NAMALWA (cell line): ENCODE measurements around the gene ENPP6.
A peak's percentile ranks its signal among the peaks of the same experiment; 100 is the strongest.
"Not testable (repeated sequence)": the region's sequence is repeated elsewhere in the genome, so short reads cannot be mapped to it uniquely, and the experiment has no call there.

Experiments
- DNase-seq: peaks from one replicate; pipeline ENCODE4 v3.0.0-alpha.2; 2015; ENCODE audit warnings: low spot score

ENPP6 gene

GRCh38 chr4:184148738-184149637, 68.7 kb downstream of the ENPP6 start:
- no peak for DNase-seq

DNA sequence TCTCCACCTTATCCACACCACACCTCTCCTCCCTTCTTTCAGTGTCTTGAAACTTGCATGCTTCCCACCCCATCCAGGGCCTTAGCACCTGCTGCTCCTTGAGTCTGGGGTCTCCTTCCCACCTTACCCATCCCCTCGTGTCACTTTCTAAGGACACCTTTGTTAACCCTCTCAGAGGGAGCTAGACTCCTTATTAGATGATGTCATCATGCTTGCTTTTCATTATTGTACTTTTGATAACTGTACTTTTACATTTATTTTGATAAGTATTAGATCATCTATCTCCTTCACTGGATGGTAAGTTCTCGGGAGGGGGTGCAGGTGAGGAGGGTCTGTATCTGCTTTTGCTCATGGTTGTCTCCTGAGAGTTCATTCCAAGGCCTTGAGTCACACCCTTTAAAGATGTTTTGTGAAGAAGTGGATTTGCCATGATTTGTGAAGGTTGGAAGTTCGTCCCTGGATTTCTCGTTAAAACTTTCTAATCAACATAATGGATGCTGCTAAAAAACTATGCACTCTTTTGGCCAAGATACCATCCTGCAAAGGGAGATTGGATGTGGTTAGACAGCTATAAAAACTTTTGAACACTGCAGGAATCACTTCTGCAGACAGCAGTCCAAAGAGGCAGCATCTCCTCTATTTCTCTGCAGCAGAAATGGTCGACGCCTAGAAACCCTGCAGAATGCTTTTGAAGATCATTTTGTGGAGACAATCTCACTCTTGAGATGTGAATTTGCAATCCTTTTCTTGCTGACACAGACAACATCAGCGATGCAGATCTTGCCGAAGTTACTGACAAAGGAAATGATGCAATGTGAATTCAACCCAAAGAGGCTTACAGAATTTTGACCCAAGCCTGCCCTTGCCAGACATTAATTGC, 69.6 kb downstream of the ENPP6 start:
- peak; percentile 22 for DNase-seq

- DNase-seq, result no peak
These were observed 70.7 kb downstream of the ENPP6 start for GRCh38 chr4:184146951-184147350.

- DNase-seq, result no peak
These were observed 72.1 kb downstream of the ENPP6 start for GRCh38 chr4:184145596-184145995.

GRCh38 chr4:184143770-184144564, 73.7 kb downstream of the ENPP6 start:
- no peak for DNase-seq

- no peak for DNase-seq
These were observed 75.3 kb downstream of the ENPP6 start for GRCh38 chr4:184142121-184143000.

GRCh38 chr4:184140901-184141300, 76.8 kb downstream of the ENPP6 start:
- not testable (repeated sequence) for DNase-seq

- no peak for DNase-seq
These were observed 81.1 kb downstream of the ENPP6 start for GRCh38 chr4:184136525-184136924.

- DNase-seq, result no peak
These were observed 90.9 kb downstream of the ENPP6 start for GRCh38 chr4:184126800-184127199.

DNA sequence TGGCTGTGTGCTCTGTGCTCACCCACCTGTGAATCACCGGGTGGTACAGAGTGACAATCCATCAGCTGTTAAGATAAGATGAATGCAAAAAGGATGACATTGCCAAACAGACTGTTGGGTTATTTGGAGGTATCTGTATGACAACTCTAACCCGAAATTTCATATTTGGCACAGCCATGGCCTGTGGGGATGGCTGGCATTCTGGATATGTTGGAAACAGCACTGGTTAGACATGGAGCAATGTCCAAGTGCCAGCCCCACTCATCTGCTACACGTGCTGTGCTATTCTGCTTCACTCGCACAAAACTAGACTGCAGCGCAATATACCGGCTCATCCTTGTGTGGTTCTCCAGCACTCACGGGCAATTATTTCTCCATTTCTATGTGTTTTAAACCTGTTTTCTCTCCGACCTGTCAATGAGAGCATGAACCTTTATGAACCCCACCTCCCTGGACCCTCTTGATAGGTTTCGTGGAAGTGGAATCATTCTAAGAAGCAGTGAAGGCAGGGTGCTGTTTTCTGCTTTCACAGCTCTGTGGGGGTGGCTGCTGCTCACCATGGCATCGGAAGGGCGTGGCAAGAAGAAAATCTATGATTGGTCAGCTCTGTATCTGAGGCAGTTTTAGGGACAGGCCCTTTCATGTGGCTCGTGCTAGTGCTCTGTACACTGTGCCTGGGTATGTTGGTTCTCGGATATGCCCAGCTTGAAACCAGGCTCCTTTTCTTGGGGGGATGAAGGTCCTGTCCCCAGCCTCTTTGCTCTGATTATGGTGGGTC, 94.9 kb downstream of the ENPP6 start:
- DNase-seq, result no peak

DNA sequence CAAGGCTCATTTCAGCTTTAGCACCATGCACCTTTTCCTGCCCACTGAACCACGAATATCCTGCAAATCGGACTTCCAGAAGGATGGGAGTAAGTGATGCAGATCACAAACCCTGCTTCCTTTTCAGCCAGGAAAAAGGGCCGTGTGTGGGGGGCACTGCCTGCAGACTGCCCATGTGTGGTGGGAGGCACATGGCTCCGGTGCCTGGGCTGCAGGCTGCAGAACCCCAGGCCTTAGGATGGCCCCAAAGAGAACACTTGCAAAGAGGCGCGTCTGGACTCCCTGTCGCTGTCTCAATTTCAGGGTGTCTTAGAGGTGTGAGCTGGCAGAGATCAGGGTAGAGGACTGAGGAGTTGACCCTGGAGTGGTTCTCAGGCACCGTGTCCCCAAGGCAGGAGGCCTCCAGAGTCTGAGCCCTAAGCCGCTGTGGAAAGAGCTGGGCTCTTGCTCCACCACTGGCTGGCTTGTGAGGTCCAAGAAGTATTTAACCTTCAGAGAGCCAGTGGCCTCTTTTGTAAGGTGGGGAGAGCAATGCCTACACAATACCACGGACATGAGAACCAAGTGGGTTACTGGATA, 97.0 kb downstream of the ENPP6 start:
- no peak for DNase-seq

DNA sequence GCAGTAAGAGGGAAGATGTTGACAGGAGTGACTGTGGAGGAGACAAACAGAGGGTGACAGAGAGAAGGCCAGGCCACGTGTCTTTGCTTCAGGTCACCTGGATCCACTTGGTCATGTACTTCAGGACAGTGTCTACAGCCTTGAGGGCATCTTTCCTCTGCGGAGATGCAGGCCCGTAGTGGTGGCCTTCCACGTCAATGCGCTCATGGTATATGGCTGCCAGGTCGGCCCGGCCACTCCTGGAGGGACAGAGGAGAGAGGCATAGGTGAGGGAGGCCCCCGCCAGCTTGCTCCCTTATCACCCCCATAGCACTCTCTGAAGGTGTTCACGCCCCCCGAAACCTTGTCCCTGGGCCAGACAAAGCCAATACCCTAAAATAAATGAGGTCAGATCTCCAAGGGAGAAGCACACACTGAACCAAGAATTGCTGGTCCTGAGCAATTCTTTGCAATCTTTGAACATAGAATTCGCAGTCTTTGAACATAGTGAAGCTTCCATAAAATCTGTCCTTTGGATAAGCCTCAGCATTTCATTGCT, 99.9 kb downstream of the ENPP6 start:
- DNase-seq, result no peak

- no peak for DNase-seq
These were observed 102.3 kb downstream of the ENPP6 start for GRCh38 chr4:184115399-184115798.

- no peak for DNase-seq
These were observed 103.2 kb downstream of the ENPP6 start for GRCh38 chr4:184114431-184114830.

- DNase-seq, result no peak
These were observed 105.6 kb downstream of the ENPP6 start for GRCh38 chr4:184112006-184112550.

DNA sequence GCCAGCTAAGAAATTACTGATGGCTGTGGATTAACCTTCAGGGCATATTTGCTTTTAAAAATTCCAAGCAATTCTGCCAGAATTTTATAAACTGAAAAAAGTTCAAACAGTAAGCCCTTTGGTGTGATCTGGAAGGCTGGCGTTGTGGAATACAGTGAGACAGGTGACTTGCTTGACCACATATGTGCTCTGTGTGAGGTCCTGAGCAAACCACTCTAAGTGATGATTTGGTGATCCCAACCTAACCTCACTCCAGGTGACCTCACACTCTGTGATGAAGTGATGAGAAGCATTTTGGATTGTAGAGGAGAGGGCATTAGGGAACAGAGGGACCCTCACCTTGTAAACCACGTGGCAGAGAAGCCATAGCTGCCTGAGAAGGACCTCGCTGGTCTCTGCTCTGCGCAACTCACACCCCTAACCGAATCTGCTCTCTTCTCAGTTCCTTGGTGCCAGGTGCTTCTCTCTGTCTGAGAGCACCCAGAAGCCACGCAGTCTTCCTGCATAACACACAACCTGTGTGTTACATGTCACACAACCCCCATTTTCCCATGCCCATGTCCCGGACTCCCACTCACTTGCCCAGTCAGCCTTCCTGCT, 106.3 kb downstream of the ENPP6 start:
- DNase-seq, result no peak

GRCh38 chr4:184110452-184111224, 107.0 kb downstream of the ENPP6 start:
- DNase-seq, result no peak

DNA sequence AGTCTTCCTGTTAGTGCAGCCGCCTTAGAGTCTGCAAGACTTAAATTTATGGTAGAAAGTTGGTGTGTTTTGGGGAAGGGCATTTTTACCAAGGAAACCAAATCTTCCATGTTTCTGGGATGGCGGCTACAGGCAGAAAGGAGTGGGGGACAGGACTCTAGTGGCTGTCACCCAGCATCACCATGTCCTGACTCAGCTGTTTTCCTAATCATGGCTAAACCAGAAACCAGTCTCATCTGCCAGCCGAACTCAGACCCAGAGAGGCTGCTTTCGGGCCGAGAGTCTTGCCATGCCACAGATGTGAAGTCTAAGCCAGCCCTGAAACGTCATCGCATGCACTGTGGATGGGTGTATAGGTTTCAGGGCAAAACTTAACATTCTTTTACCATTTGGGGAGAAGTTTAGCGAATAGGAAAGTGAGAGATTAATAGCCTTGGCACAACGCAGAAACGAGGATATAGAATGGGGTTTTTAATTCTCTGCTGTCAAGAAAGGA, 109.6 kb downstream of the ENPP6 start:
- no peak for DNase-seq
